GM11168 (cell line): ENCODE results near the gene MMP7.

Experiments used
- in situ Hi-C: fragments of 300-500 bp; cut with MboI; formaldehyde crosslinking; loops from one replicate; pipeline ENCODE4 v1.12.0; 2022; ENCODE audit warnings: low sequenced_read_pairs; ENCODE audit not compliant: unreplicated experiment

MMP7 gene

DNA sequence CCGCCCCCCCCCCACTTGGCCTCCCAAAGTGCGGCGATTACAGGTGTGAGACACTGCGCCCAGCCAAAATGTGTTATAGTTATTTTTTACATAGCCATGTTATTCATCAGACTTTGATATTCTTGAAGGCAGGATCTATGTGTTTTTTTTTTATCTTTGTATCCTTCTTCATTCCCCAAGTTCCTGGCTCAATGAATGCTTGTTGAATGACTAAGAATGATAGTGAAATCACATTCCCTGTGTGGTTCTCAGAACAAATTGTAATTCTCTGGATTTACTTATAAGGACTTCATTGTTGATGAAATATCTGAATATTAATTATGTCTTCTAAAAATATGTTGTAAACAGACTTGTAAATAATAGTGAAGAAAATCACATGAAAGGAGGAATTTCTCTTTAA, 33.5 kb downstream of the MMP7 start:
- in situ Hi-C loops = loop anchor here (5.0 kb wide), 1 partner anchor 95 kb away; no protein-coding TSS in a partner anchor

DNA sequence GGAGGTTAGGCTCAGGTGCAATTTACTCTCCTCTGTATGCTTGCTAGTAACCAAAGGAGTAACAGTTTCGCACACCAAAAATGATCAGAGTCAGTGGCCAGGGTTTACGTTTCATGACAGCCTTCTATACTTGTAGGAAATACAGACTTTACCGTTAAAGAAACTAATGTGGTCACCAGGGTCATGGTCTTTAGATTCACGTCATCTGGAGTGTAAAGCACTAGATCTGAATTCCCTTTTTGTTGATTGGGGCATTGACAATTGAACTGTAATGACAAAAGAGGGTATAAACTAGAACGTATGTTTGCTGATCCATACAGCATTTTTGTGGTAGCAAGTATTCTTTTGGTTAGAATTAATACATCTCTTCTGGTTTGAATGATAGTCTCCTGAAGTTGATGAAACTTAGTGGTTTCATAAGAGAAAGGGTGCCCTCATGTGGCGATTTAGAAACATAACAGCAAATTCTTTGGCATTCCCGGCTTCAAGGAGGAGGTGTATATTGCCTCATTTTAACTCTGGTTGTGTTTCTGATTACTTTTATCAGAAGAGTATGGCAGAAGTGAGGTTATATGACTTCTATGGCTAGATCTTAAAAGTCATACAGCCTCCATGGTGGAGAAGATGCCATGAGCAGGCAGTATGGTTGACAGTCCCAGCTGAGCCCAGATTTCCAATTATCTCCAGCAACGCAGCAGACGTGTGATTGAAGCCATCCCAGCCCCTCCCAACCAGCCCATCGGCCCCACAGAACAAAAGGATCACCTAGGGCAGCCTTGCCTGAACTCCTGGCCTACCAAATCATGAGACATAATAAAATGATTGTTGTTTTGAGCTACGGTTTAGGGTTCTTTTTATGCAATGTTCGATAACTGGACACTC, 35.1 kb downstream of the MMP7 start:
- in situ Hi-C loops = loop anchor here (5.0 kb wide), 1 partner anchor 93 kb away; no protein-coding TSS in a partner anchor

DNA sequence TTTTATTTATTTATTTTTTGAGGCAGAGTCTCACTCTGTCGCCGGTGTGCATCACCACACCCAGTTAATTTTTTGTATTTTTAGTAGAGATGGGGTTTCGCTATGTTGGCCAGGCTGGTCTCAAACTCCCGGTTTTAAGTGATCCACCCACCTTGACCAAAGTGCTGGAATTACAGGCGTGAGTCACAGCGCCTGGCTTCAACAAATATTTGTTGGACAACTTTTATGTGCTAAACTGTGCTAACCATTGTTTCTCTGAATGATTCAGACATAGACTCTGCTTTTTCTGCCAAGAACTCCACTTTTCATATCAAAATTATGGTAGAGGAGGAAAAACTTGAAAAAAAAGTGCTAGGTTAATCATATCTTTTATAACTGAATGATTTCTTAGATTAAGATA, 36.3 kb downstream of the MMP7 start:
- in situ Hi-C loops = no loop called here

DNA sequence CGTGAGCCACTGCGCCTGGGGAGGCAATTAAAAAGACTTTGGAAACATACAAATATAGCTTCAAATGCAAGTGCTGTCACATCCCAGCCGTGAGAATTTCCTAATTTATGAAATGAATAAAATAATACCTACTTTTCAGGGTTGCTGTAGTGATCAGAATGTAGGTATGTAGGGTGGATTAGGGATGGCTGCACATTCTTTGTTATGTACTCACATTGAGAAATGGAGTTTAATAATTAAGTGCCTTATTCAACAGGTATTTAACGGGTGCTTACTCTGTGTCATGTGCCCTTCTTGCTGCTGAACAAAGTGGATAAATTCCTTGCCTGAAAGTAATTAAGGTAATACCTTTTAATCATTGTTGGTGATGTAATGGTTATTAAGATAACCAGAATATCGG, 37.0 kb downstream of the MMP7 start:
- in situ Hi-C loops = no loop called here

DNA sequence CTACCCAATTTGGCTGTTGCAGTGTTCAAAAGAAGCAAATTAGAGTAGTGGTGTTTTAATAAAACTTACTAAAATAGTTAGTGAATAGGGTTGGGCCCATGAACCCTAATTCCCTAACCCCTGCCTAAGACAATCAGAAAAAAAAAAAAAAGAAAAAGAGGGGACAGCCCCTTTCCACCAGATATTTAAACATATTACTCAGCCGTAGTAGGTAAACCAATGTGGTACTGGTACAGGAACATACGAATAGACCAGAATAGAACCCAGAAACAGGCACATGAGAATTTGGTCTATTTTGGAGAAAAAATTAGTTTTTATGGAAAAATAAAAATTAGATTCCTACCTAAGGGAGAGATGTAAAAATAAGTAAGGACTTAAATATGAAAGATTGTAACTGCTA, 38.6 kb downstream of the MMP7 start:
- in situ Hi-C loops = no loop called here

DNA sequence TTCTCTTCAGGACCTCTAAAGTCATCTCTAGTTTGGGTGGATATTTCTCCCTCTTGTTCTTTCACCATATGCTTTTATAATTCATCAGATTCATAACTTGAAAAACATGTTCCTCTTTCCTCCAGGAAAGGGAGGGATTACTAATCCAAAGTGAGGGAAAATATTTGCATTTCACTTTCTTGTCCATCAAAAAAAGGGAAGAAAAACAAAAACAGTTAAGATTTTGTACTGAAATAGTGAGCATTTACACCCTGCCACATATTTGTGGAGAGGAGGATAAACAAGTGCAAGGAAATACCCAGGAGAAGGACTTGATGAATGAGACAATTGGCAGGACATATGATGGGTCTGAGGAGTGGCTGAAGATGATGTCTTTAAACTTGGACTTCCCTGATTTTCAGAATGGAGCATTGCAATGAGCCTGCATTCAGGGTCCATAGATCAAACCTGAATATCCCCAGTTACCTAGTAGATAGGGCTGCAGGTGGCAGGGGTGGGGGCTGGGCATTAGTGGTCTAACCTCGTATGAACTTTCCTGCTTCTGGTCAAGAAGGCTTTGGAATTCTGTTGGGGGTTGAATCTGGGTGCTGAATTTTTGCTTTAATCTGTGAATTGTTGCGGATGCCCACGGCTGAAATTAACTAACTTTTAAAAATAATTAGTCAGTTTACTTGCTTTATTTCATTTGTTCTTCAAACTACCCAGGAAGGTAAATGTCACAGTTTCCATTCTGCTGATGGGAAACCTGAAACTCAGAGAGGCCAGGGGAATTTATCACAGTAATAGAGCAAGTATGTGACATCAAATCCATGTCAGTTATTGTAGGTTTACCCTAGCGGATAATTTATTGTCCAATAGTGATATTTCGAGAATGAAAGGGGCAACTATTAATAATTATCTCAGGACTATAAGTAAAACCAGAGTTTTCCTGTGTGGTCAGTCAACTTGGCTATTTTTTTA, 41.1 kb downstream of the MMP7 start:
- in situ Hi-C loops = no loop called here

DNA sequence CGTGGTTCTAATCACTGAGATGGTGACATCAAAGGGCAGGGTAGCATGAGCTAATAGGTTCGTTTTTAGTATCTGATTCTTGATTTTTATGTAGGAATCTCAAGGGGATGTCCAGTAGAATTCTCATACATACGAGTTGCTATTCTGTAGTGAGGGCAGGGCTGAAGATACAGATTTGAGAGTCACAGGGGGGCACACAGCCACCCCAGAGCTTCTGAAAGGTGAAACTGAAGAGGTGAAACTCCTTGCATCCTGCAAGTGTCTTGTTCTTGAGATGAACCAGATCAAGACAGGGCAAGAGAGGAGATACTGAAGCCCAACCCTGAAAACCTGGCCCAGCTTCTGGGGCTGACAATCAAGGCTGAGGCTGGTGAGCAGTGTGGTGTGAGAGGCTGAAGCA, 42.3 kb downstream of the MMP7 start:
- in situ Hi-C loops = no loop called here

DNA sequence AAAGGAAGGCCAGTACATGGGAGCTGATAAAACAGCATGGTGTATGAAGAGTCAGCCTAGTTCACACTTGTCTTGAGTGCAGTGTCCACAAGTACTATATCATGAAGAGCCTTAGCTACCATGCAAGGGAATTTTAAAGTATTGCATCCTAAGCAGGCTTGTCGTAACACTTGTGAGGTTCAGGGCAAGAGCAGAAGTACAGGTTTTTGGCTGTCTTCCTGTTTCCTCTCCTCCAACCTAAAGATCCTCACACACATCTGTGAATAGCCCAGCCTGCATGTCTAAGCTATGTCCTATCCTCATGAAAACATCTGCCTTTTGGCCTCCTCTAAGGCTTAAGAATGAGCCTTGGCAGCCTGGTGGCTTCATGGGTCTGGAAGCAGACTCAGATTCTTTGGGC, 43.3 kb downstream of the MMP7 start:
- in situ Hi-C loops = no loop called here

DNA sequence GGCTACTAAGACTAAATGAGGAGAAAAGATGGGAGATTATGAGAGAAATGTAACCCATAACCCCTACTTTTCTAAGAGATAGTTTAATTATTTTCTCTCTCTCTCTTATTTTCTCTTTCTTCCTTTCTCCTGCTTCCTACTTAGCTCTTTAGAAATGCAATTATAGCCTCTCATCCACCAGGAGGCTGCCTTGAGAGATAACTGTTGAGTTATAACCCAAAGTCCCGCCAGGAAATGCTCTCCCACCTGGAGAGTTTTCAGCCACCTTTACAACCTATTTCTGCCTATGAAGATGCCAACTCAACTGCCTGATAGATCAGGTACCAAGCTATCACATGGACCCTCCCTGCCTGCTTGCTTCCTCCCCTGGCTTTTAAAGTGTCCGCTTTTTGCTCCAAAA, 44.0 kb downstream of the MMP7 start:
- in situ Hi-C loops = no loop called here

DNA sequence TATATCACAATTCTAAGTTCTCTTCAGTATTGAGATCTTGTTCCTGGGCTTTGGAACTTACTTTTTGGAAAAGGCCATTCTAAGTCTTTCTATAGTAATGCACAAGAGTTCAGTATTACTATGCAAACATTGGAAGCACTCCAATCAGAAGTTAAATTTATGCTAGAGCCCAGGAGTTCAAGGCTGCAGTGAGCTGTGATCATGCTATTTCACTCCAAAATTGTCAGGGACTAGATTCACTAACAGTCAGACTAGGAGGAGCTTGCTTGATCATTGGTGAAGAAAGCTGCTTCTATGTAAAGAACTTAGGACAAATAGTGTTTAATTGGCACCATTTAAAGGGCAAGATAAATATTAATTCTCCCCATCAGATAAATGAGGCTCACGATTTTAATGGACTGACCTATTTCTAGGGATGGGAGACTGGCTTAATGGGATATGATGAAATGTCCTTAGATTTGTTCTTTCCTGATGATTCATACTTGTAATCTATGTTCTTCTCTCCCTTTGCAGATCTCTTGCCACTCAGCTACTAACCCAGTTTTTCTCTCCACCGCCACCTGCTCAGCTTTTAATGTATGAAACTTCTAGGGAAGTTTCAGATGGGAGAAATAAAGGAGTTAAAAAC, 45.3 kb downstream of the MMP7 start:
- in situ Hi-C loops = no loop called here

DNA sequence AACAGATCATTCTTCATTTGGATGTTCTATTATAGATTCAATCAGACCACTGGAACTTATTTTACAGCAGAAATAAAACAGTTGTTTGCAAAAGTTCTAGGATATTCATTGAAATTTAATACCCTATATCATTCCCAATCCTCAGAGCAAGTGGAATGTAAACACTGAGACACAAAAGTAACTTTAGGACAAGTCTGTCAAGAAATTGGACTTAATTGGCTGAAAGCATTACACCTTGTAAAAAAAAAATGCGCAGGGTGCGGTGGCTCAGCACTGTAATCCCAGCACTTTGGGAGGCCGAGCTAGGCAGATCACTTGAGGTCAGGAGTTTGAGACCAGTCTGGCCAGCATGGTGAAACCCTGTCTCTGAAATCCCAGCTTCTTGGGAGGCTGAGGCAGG, 48.1 kb downstream of the MMP7 start:
- in situ Hi-C loops = no loop called here

DNA sequence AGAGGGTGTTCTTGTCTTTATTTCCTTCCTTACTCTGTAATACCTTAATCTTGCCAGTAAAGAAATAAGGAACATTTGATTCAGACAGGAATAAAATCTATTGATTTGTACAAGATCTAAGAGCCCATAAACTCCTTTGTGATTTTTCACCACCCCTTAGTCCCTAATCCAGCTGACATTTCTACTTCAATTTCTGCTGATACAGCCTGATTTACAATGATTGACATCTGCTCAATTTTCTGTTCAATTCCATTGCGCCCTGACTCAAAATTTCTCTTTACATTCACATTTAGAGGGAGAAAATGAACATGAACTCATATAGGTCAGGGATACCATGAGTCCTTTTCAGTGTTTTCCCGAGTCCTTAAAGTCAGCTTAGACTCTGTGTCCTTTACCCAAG, 50.8 kb downstream of the MMP7 start:
- in situ Hi-C loops = no loop called here

DNA sequence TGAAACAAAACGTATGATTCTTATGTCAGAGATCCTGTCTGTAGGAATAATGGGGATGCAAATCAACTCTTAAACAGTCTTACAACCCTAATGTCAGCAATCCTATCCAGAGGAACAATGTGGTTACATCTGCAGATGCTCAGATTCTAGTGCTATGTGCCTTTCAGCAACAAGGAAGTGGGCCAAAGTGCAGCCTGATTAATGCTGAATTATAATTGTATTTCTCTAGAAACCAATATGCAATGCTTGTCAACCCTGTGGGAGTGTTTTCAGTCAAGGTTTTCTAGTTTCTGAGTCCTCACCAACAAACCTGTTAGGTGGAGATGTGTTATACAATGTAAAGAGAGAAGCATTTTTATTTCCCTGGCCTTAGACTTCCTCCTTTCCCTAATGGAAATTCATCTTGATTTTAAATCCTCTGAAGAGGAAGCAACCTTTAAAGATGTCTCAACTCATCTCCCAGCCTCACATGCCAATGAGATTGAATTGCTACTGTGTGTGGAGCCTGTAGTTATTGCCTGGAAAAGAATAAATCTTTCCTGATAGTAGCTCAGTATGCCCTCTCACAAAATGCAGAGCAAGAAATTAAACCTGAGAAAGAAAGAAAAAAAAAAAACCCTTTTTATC, 51.8 kb downstream of the MMP7 start:
- in situ Hi-C loops = no loop called here

DNA sequence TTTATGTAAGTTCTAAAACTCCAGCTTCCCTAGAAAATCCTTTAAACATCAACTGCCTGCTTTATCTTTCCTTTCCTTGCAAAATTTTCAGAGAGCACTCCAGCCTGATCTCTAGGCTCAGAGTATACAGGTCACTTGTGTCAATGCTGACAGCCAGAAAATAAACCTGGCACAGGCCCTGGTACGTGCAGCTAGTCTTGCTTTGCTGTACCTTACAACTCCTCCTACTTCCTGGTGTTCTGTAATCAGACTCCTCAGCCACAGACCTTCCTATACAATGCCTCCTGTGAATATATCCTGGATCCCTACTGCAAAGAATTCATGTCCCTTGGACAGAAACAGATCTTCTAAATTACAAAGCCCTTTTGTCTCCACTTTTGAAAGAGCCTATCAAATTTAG, 53.7 kb downstream of the MMP7 start:
- in situ Hi-C loops = no loop called here

DNA sequence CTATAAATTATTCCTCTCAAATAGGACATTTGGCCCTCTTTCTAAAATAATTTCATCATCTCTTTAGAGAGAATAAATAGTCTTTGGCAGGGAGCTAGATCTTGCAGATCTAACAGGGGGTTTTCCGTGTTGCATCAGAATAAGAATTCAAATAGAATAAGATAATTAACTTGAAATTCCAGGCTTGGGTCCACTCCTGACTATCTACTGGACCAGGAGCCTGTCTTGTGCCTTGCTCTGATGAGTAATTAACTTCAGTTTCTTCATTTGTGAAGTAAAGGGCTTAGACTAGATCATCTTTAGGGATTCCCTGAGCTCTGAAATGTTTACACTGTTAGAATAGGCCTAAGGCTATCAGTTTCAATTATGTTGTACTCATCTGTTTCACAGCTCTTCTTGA, 54.5 kb downstream of the MMP7 start:
- in situ Hi-C loops = no loop called here

DNA sequence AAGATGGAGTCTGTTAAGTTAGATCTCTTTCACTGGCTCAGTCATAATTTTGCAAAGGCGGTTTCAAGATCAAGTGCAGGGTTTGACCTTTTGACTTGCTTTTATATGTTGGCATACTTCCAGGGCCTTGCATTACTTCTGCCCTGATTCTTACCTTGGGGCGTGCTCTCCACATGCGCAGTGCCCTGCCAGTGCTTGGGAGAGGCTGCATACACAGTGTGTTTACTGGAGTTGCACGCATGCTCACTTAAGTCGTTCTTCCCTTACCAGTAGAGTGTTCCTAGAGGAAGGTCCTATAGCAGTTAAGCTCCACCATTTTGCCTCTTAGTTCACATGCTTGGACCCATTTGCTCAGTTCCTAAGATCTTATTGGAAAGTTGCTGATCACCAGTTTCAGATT, 57.0 kb downstream of the MMP7 start:
- in situ Hi-C loops = no loop called here

DNA sequence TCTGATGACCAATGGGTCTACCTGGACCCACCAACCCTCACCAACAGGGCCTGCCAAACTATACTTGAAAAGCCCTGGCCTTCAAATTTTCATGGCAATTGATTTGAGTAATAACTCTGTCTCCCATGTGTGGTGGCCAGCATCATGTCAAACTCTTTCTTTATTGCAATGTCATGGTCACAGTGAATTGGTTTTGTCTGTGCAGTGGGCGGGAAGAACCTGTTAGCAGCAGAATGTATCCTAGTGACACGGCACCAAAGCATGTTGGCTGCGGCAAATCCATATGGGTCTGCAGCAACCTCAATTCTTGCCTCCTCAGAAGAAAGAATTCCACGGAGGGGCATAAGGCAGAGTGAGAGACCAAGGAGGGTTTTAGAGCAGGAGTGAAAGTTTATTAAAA, 58.4 kb downstream of the MMP7 start:
- in situ Hi-C loops = no loop called here

DNA sequence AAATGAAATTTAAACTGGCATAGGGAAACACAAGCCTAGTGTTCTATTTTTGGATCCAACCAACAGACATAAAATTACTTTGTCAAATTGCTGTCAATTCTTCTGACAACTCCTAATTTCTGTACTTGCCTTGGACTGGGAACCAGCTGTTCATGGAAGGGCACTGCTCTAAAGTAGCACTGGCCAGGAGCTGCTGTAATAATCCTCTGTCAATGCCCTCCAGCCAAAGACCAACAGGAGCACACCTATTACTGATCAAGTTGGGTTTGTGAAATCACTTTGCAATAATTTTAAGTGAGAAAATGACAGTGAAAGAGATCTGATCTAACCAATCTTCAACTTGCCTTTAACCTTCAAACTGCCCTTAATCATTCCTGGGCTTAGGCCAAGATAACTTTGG, 59.1 kb downstream of the MMP7 start:
- in situ Hi-C loops = no loop called here
